Nucleus accumbens (tissue), 56 donors: Measurements from ENCODE around the gene RRAGB.
A peak's percentile ranks its signal among the peaks of the same experiment; 100 is the strongest.
"Not testable (repeated sequence)": the region's sequence is repeated elsewhere in the genome, so short reads cannot be mapped to it uniquely, and the experiment has no call there.

Experiments
- DNase-seq, 56 donors: peaks; one replicate each; lab custom pipeline; 2025; lab: John Stamatoyannopoulos, UW

RRAGB gene

GRCh38 chrX:55759478-55759877 is 41.9 kb downstream of the RRAGB start:
- no peak for DNase-seq

GRCh38 chrX:55767100-55767499 is 49.6 kb downstream of the RRAGB start:
- no peak for DNase-seq

- DNase-seq, result not testable (repeated sequence)
These were observed 56.9 kb downstream of the RRAGB start for GRCh38 chrX:55774419-55774818.

- no peak for DNase-seq
These were observed 60.0 kb downstream of the RRAGB start for GRCh38 chrX:55777596-55777995.

- DNase-seq, result no peak
These were observed 60.8 kb downstream of the RRAGB start for GRCh38 chrX:55778322-55778721.

- DNase-seq, result no peak
These were observed 66.2 kb downstream of the RRAGB start for GRCh38 chrX:55783723-55784122.

GRCh38 chrX:55787063-55787462 is 69.5 kb downstream of the RRAGB start:
- no peak for DNase-seq

GRCh38 chrX:55787727-55788126 is 70.2 kb downstream of the RRAGB start:
- no peak for DNase-seq

GRCh38 chrX:55794405-55794804 is 76.9 kb downstream of the RRAGB start:
- no peak for DNase-seq

- no peak for DNase-seq
These were observed 78.9 kb downstream of the RRAGB start for GRCh38 chrX:55796496-55796895.

- peak in 3 of 56 donors; percentile 0 to 1 (median 0) for DNase-seq
These were observed 84.3 kb downstream of the RRAGB start for GRCh38 chrX:55801811-55802210.
